ENCODE results near the gene RAB31.

Gene RAB31

GRCh38 chr18:9820127-9820526 lies 112.0 kb downstream of the RAB31 start:
- Histone ChIP-seq H3K4me2 (ENCODE audit: low read length) (no peak overlapping the region), H3K27me3 (ENCODE audit: control insufficient read depth, insufficient read depth, low read length) (no peaks in the 10 kb centered on the region), H3K9ac (ENCODE audit: low read depth, low read length) (no peak overlapping the region), H3K4me1 (ENCODE audit: control insufficient read depth, insufficient read depth, low read length) (peaks cover 13% of the 10 kb centered on the region), H3K9me3 (replicated peaks; ENCODE audit: low read length) (no peaks in the 10 kb centered on the region), H3K36me3 (ENCODE audit: insufficient read depth, low read length) (peaks cover 8% of the 10 kb centered on the region), H3K4me3 (ENCODE audit: low read length) (no peak overlapping the region)

GRCh38 chr18:9820719-9821118 lies 112.6 kb downstream of the RAB31 start:
- H3K4me2 ChIP-seq (ENCODE audit: low read length) = no peak overlapping the region
- no peak overlapping the region for H3K9ac ChIP-seq (ENCODE audit: low read depth, low read length)
- no peak overlapping the region for H3K4me3 ChIP-seq (ENCODE audit: low read length)
- H3K4me1 ChIP-seq (ENCODE audit: control insufficient read depth, insufficient read depth, low read length) = peaks cover 19% of the 10 kb centered on the region
- no peaks in the 10 kb centered on the region for H3K9me3 ChIP-seq (replicated peaks; ENCODE audit: low read length)
- peaks cover 8% of the 10 kb centered on the region for H3K36me3 ChIP-seq (ENCODE audit: insufficient read depth, low read length)
- no peaks in the 10 kb centered on the region for H3K27me3 ChIP-seq (ENCODE audit: control insufficient read depth, insufficient read depth, low read length)

GRCh38 chr18:9822587-9823185 lies 114.6 kb downstream of the RAB31 start:
- H3K36me3 ChIP-seq (ENCODE audit: insufficient read depth, low read length) = no peaks in the 10 kb centered on the region
- no peaks in the 10 kb centered on the region for H3K27me3 ChIP-seq (ENCODE audit: control insufficient read depth, insufficient read depth, low read length)
- no peak overlapping the region for H3K9ac ChIP-seq (ENCODE audit: low read depth, low read length)
- no peaks in the 10 kb centered on the region for H3K9me3 ChIP-seq (replicated peaks; ENCODE audit: low read length)
- no peak overlapping the region for H3K4me3 ChIP-seq (ENCODE audit: low read length)
- H3K4me1 ChIP-seq (ENCODE audit: control insufficient read depth, insufficient read depth, low read length) = peaks cover 26% of the 10 kb centered on the region
- no peak overlapping the region for H3K4me2 ChIP-seq (ENCODE audit: low read length)

GRCh38 chr18:9823805-9824473 lies 115.8 kb downstream of the RAB31 start:
- Histone ChIP-seq H3K27me3 (ENCODE audit: control insufficient read depth, insufficient read depth, low read length) (no peaks in the 10 kb centered on the region), H3K9me3 (replicated peaks; ENCODE audit: low read length) (no peaks in the 10 kb centered on the region), H3K36me3 (ENCODE audit: insufficient read depth, low read length) (no peaks in the 10 kb centered on the region), H3K9ac (ENCODE audit: low read depth, low read length) (no peak overlapping the region), H3K4me1 (ENCODE audit: control insufficient read depth, insufficient read depth, low read length) (peaks cover 37% of the 10 kb centered on the region), H3K4me3 (ENCODE audit: low read length) (no peak overlapping the region), H3K4me2 (ENCODE audit: low read length) (no peak overlapping the region)

- no peaks in the 10 kb centered on the region for H3K27me3 ChIP-seq (ENCODE audit: control insufficient read depth, insufficient read depth, low read length)
- no peaks in the 10 kb centered on the region for H3K36me3 ChIP-seq (ENCODE audit: insufficient read depth, low read length)
- peaks cover 38% of the 10 kb centered on the region for H3K4me1 ChIP-seq (ENCODE audit: control insufficient read depth, insufficient read depth, low read length)
- no peak overlapping the region for H3K4me2 ChIP-seq (ENCODE audit: low read length)
- H3K9ac ChIP-seq (ENCODE audit: low read depth, low read length) = no peak overlapping the region
- no peaks in the 10 kb centered on the region for H3K9me3 ChIP-seq (replicated peaks; ENCODE audit: low read length)
- H3K4me3 ChIP-seq (ENCODE audit: low read length) = no peak overlapping the region
Measured at GRCh38 chr18:9824474-9824832, 116.4 kb downstream of the RAB31 start.

GRCh38 chr18:9824952-9825371 lies 116.9 kb downstream of the RAB31 start:
- H3K9me3 ChIP-seq (replicated peaks; ENCODE audit: low read length) = no peaks in the 10 kb centered on the region
- H3K36me3 ChIP-seq (ENCODE audit: insufficient read depth, low read length) = no peaks in the 10 kb centered on the region
- no peak overlapping the region for H3K4me3 ChIP-seq (ENCODE audit: low read length)
- no peak overlapping the region for H3K9ac ChIP-seq (ENCODE audit: low read depth, low read length)
- peaks cover 38% of the 10 kb centered on the region for H3K4me1 ChIP-seq (ENCODE audit: control insufficient read depth, insufficient read depth, low read length)
- H3K27me3 ChIP-seq (ENCODE audit: control insufficient read depth, insufficient read depth, low read length) = no peaks in the 10 kb centered on the region
- peak overlapping the region; percentile 34 for H3K4me2 ChIP-seq (ENCODE audit: low read length)

- peak overlapping the region; percentile 34 for H3K4me2 ChIP-seq (ENCODE audit: low read length)
- peaks cover 38% of the 10 kb centered on the region for H3K4me1 ChIP-seq (ENCODE audit: control insufficient read depth, insufficient read depth, low read length)
- no peaks in the 10 kb centered on the region for H3K9me3 ChIP-seq (replicated peaks; ENCODE audit: low read length)
- no peaks in the 10 kb centered on the region for H3K36me3 ChIP-seq (ENCODE audit: insufficient read depth, low read length)
- H3K27me3 ChIP-seq (ENCODE audit: control insufficient read depth, insufficient read depth, low read length) = no peaks in the 10 kb centered on the region
- H3K9ac ChIP-seq (ENCODE audit: low read depth, low read length) = no peak overlapping the region
- H3K4me3 ChIP-seq (ENCODE audit: low read length) = no peak overlapping the region
Measured at GRCh38 chr18:9825571-9826073, 117.5 kb downstream of the RAB31 start.

- Histone ChIP-seq H3K27me3 (ENCODE audit: control insufficient read depth, insufficient read depth, low read length) (no peaks in the 10 kb centered on the region), H3K4me3 (ENCODE audit: low read length) (no peak overlapping the region), H3K4me2 (ENCODE audit: low read length) (no peak overlapping the region), H3K9me3 (replicated peaks; ENCODE audit: low read length) (no peaks in the 10 kb centered on the region), H3K9ac (ENCODE audit: low read depth, low read length) (no peak overlapping the region), H3K36me3 (ENCODE audit: insufficient read depth, low read length) (no peaks in the 10 kb centered on the region), H3K4me1 (ENCODE audit: control insufficient read depth, insufficient read depth, low read length) (peaks cover 38% of the 10 kb centered on the region)
Measured at GRCh38 chr18:9826685-9827084, 118.6 kb downstream of the RAB31 start.

- no peak overlapping the region for H3K4me3 ChIP-seq (ENCODE audit: low read length)
- no peak overlapping the region for H3K9ac ChIP-seq (ENCODE audit: low read depth, low read length)
- H3K4me1 ChIP-seq (ENCODE audit: control insufficient read depth, insufficient read depth, low read length) = peaks cover 38% of the 10 kb centered on the region
- H3K9me3 ChIP-seq (replicated peaks; ENCODE audit: low read length) = no peaks in the 10 kb centered on the region
- no peaks in the 10 kb centered on the region for H3K36me3 ChIP-seq (ENCODE audit: insufficient read depth, low read length)
- no peak overlapping the region for H3K4me2 ChIP-seq (ENCODE audit: low read length)
- no peaks in the 10 kb centered on the region for H3K27me3 ChIP-seq (ENCODE audit: control insufficient read depth, insufficient read depth, low read length)
Measured at GRCh38 chr18:9827211-9827792, 119.2 kb downstream of the RAB31 start.

GRCh38 chr18:9827793-9828505 lies 119.8 kb downstream of the RAB31 start:
- peaks cover 38% of the 10 kb centered on the region for H3K4me1 ChIP-seq (ENCODE audit: control insufficient read depth, insufficient read depth, low read length)
- peak overlapping the region; percentile 34 for H3K4me2 ChIP-seq (ENCODE audit: low read length)
- H3K4me3 ChIP-seq (ENCODE audit: low read length) = no peak overlapping the region
- no peaks in the 10 kb centered on the region for H3K9me3 ChIP-seq (replicated peaks; ENCODE audit: low read length)
- H3K36me3 ChIP-seq (ENCODE audit: insufficient read depth, low read length) = no peaks in the 10 kb centered on the region
- no peaks in the 10 kb centered on the region for H3K27me3 ChIP-seq (ENCODE audit: control insufficient read depth, insufficient read depth, low read length)
- peak overlapping the region; percentile 21 for H3K9ac ChIP-seq (ENCODE audit: low read depth, low read length)

- no peak overlapping the region for H3K9ac ChIP-seq (ENCODE audit: low read depth, low read length)
- peaks cover 38% of the 10 kb centered on the region for H3K4me1 ChIP-seq (ENCODE audit: control insufficient read depth, insufficient read depth, low read length)
- no peaks in the 10 kb centered on the region for H3K27me3 ChIP-seq (ENCODE audit: control insufficient read depth, insufficient read depth, low read length)
- H3K9me3 ChIP-seq (replicated peaks; ENCODE audit: low read length) = no peaks in the 10 kb centered on the region
- no peak overlapping the region for H3K4me3 ChIP-seq (ENCODE audit: low read length)
- no peaks in the 10 kb centered on the region for H3K36me3 ChIP-seq (ENCODE audit: insufficient read depth, low read length)
- H3K4me2 ChIP-seq (ENCODE audit: low read length) = peak overlapping the region; percentile 34
Measured at GRCh38 chr18:9828506-9829396, 120.7 kb downstream of the RAB31 start.
